ENCODE measurements around the gene PLA2G4A.

Gene PLA2G4A

DNA sequence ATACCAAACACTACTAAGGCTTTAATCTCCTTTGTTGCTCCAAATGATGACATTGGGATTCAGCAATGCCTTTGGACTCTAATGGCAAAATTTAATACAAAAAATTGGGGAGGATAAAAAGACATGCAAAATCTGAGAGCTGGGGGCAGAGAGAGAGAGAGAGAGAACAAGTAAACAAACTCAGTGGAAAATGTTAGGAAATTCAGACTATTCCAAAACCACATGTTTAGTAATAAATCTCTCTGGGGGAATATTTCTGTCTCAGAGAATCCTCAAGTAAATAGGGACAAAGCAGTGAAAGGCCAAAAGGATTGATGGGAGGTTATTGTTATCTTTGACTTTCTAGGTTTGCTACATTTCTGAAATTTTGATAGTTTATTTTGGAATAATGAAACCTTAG lies 65.7 kb downstream of the PLA2G4A start:
- no peak for TF ChIP-seq CTCF (conservative IDR thresholded peaks at IDR 0.05; ENCODE audit: low read depth, low read length)
- no peak for DNase-seq (ENCODE audit: low read depth)
- H3K4me3 ChIP-seq (ENCODE audit: low read depth, low read length), result no peak overlapping the region

DNA sequence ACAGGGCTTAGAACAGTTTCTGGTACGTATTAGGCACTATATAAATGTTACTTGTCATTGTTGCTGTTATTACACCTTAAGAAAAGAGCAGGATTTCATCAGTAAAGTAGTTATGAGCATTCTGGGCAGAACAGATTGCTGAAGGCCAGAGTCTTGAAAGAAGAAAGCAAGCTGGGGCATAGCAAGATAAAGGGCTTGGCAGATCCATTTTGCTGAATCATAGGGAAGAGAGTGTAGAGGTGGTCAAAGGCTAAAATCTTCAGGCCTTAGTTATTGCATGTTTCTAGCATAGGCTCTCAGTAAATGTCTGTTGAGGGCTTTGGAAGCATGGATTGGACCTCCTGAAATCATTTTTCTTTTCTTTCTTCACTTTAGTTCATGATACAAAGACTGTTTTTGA lies 67.5 kb downstream of the PLA2G4A start:
- peak; percentile 57 for DNase-seq (ENCODE audit: low read depth)
- no peak for TF ChIP-seq CTCF (conservative IDR thresholded peaks at IDR 0.05; ENCODE audit: low read depth, low read length)
- H3K4me3 ChIP-seq (ENCODE audit: low read depth, low read length), result no peak overlapping the region

- DNase-seq (ENCODE audit: low read depth), result no peak
- TF ChIP-seq CTCF (conservative IDR thresholded peaks at IDR 0.05; ENCODE audit: low read depth, low read length), result no peak
- H3K4me3 ChIP-seq (ENCODE audit: low read depth, low read length), result no peak overlapping the region
These were observed 68.3 kb downstream of the PLA2G4A start for GRCh38 chr1:186897008-186897407.

GRCh38 chr1:186899577-186899976 lies 70.8 kb downstream of the PLA2G4A start:
- no peak overlapping the region for H3K4me3 ChIP-seq (ENCODE audit: low read depth, low read length)
- DNase-seq (ENCODE audit: low read depth), result no peak
- no peak for TF ChIP-seq CTCF (conservative IDR thresholded peaks at IDR 0.05; ENCODE audit: low read depth, low read length)

GRCh38 chr1:186899977-186900376 lies 71.2 kb downstream of the PLA2G4A start:
- H3K4me3 ChIP-seq (ENCODE audit: low read depth, low read length), result no peak overlapping the region
- DNase-seq (ENCODE audit: low read depth), result no peak
- TF ChIP-seq CTCF (conservative IDR thresholded peaks at IDR 0.05; ENCODE audit: low read depth, low read length), result no peak

- no peak for TF ChIP-seq CTCF (conservative IDR thresholded peaks at IDR 0.05; ENCODE audit: low read depth, low read length)
These were observed 71.9 kb downstream of the PLA2G4A start for GRCh38 chr1:186900539-186901237.

DNA sequence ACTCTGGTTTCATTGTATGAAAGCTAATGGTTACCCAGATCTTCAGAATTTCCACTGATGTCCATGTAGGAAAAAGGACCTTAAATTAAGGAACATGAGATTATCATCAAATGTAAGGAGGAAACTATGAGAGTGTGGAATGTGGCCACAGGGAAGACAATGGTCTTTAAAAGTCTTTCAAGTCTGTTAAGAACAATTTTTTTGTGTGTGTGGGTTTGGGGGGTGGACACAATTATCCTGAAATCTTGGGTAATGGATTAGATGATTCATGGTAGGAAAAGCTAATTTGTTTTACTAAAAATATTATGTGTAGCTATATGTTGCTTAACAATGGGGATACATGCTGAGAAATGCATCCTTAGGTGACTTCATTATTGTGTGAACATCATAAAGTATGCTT lies 72.9 kb downstream of the PLA2G4A start:
- H3K4me3 ChIP-seq (ENCODE audit: low read depth, low read length), result no peak overlapping the region
- DNase-seq (ENCODE audit: low read depth), result no peak
- no peak for TF ChIP-seq CTCF (conservative IDR thresholded peaks at IDR 0.05; ENCODE audit: low read depth, low read length)

More at GRCh38 chr1:186900539-186901237, 71.9 kb downstream of the PLA2G4A start:
- no peak for DNase-seq (ENCODE audit: low read depth)
- no peak overlapping the region for H3K4me3 ChIP-seq (ENCODE audit: low read depth, low read length)
